Pulmonary artery endothelial cell (primary cell): ENCODE results near the gene ENPP1. TPM values are rescaled to one million over a fixed set of nuclear protein-coding genes. Genes with fewer than 3 reads are reported as not detected.

Experiments used
- total RNA-seq: library from RNA; depleted of rRNA; stranded (reverse); fragments of >200 nt; gene quantifications from 2 replicates; pipeline ENCODE4 v1.2.3, GENCODE V29; 2014

The ENPP1 gene
- total RNA-seq, 1 donor from 2014 or later, result 2.5 TPM

Other genes starting within 250 kb of the ENPP1 start
- not detected in 2 replicates for gene ARG1, start 234.8 kb upstream of the ENPP1 start, total RNA-seq
- gene MED23, start 179.8 kb upstream of the ENPP1 start, total RNA-seq, result 30.3 and 37.4 TPM in 2 replicates
- under 0.01 and 0.04 TPM in 2 replicates for gene ENPP3, start 170.7 kb upstream of the ENPP1 start, total RNA-seq
- gene OR2A4, start 106.6 kb upstream of the ENPP1 start, total RNA-seq, result not detected in 2 replicates
- gene CTAGE9, start 97.0 kb upstream of the ENPP1 start, total RNA-seq, result not detected in 2 replicates
- gene CCN2, start 143.4 kb downstream of the ENPP1 start, total RNA-seq, result 642 and 861 TPM in 2 replicates